H1 (cell line): ENCODE measurements around the gene KCTD17. TPM values are rescaled to one million over a fixed set of nuclear protein-coding genes. Genes with fewer than 3 reads are reported as not detected.

ENCODE experiments used
- CBX8 ChIP-seq: fragments of 300-800, 300-1000 bp; sonication (generic); IDR thresholded peaks from 2 replicates; pipeline ENCODE4 v1.7.1; 2016; ENCODE audit warnings: low read depth, low read length, borderline replicate concordance
- CHD7 ChIP-seq: fragments of 300-600 bp; sonication (generic); IDR thresholded peaks from 2 replicates; pipeline ENCODE4 v1.7.1; 2012; ENCODE audit warnings: low read length, moderate library complexity, mild to moderate bottlenecking, inconsistent platforms; ENCODE audit not compliant: insufficient replicate concordance
- EP300 ChIP-seq, 2 experiments: IDR thresholded peaks; 1 replicate in 1 of 2; 2 replicates in 1 of 2; pipeline ENCODE4 v1.6.1; 2011 to 2012; ENCODE audit warnings: low read depth in 2 of 2, low read length in 2 of 2, mild to moderate bottlenecking in 2 of 2, borderline replicate concordance in 1 of 2, inconsistent platforms in 1 of 2, moderate library complexity in 1 of 2
- EZH2 ChIP-seq: fragments of 200-600 bp; sonication (generic); IDR thresholded peaks from 2 replicates; pipeline ENCODE4 v1.7.1; 2012; ENCODE audit warnings: low read depth, mild to moderate bottlenecking, moderate library complexity, low read length, inconsistent platforms; ENCODE audit not compliant: severe bottlenecking
- HDAC6 ChIP-seq: IDR thresholded peaks from one replicate; pipeline ENCODE4 v1.7.1; 2012; ENCODE audit warnings: low read depth, mild to moderate bottlenecking, inconsistent platforms, low read length, moderate library complexity
- MAX ChIP-seq: IDR thresholded peaks from 2 replicates; pipeline ENCODE4 v1.6.1; 2012; ENCODE audit warnings: inconsistent platforms
- RFX5 ChIP-seq: IDR thresholded peaks from 2 replicates; pipeline ENCODE4 v1.6.1; 2011; ENCODE audit warnings: low read depth, low read length, improper control_type of control experiment, borderline replicate concordance
- SIN3A ChIP-seq, 2 experiments: IDR thresholded peaks in 1 of 2; conservative IDR thresholded peaks in 1 of 2; 2 replicates each; pipeline ENCODE4 v1.6.1; 2011 to 2012; ENCODE audit warnings: low read length in 2 of 2, improper control_type of control experiment in 1 of 2, low read depth in 1 of 2, mild to moderate bottlenecking in 1 of 2
- SRF ChIP-seq: IDR thresholded peaks from 2 replicates; pipeline ENCODE4 v1.6.1; 2011; ENCODE audit warnings: mild to moderate bottlenecking, low read depth, low read length, moderate library complexity
- SUZ12 ChIP-seq: fragments of 200-600 bp; sonication (generic); IDR thresholded peaks from 2 replicates; pipeline ENCODE4 v1.6.1; 2012; ENCODE audit warnings: mild to moderate bottlenecking, inconsistent platforms, low read length, moderate library complexity, mixed read lengths
- TEAD4 ChIP-seq: IDR thresholded peaks from 2 replicates; pipeline ENCODE4 v1.6.1; 2012; ENCODE audit warnings: low read depth, low read length, inconsistent platforms, mixed read lengths
- polyA plus RNA-seq, 7 experiments: library from polyadenylated mRNA; depleted of rRNA in 3 of 7; stranded (reverse) in 5 of 7; unstranded in 2 of 7; fragments of >200 nt in 5 of 7; fragments of 200-250 nt in 2 of 7; gene quantifications; 1 replicate in 5 of 7; 2 replicates in 1 of 7; 4 replicates in 1 of 7; pipeline versions ENCODE4 v1.2.1 to v1.2.3, GENCODE V29; 2011 to 2013; ENCODE audit warnings: missing spikeins in 2 of 7, mixed read lengths in 2 of 7
- total RNA-seq: library from RNA; stranded (reverse); fragmentation: NEBNext Ultra II Directional; extraction: Animal tissue kit (Norgen Biotek cat#: 25700); gene quantifications from 2 replicates; pipeline ENCODE4 v1.2.1, GENCODE V29; 2021

The KCTD17 gene
- total and polyA plus RNA-seq, 2 of the 8 experiments (the other 6 are each of a cell fraction or from before 2014, with no cell fraction given), result 39.4 to 44.0 TPM

GRCh38 chr22:37048133-37048532, 3.4 kb upstream of the KCTD17 start (continued):
- TF ChIP-seq CHD7 (no peak), TEAD4 (no peak), SRF (no peak), MAX (no peak), SUZ12 (no peak), EP300 (IDR thresholded peaks at IDR 0.05; ENCODE audit: borderline replicate concordance in 1 of 2, low read depth in 2 of 2, low read length in 2 of 2) (no peak), SIN3A (conservative IDR thresholded peaks at IDR 0.05 in 1 of 2, IDR thresholded peaks at IDR 0.05 in 1 of 2; ENCODE audit: low read depth in 1 of 2, low read length in 2 of 2) (no peak), EZH2 (no peak), RFX5 (no peak), HDAC6 (no peak), CBX8 (no peak)
